K562 (cell line): Measurements from ENCODE around the gene SH2D3A. TPM values are rescaled to one million over a fixed set of nuclear protein-coding genes. Genes with fewer than 3 reads are reported as not detected.

Experiments used
- ATAC-seq: fragments of 200-7000 bp; cut with Tn5 transposase; 3 replicates; pipeline ENCODE4 v1.9.1; 2020; ENCODE audit warnings: moderate library complexity
- BruUV-seq: library from RNA; stranded (reverse); fragments of 400-500 nt; replicated peaks from 2 replicates; lab custom pipeline; 2021; lab: Mats Ljungman, UMichigan
- CTCF ChIA-PET: fragments of 300-600 bp; formaldehyde crosslinking; extraction: SDS; loops from one replicate; lab custom pipeline; 2021; ENCODE audit warnings: low intra/inter-chr PET ratio; lab: Yijun Ruan, JAX
- POLR2A ChIA-PET: fragments of 300-600, 350-650 bp; sonication (Branson Sonifier 250); formaldehyde crosslinking; extraction: SDS; loops from one replicate; lab custom pipeline; 2021; ENCODE audit warnings: antibody characterized with exemption, inconsistent platforms; lab: Yijun Ruan, JAX
- DNase-seq, 4 experiments: peaks; one replicate each; pipeline versions ENCODE4 v3.0.0 to v3.0.0-alpha.2; 2011 to 2018; ENCODE audit warnings: low spot score in 3 of 4, mixed read lengths in 3 of 4; ENCODE audit errors: extremely low read depth in 1 of 4
- FAIRE-seq: peaks from 2 replicates; lab custom pipeline; 2011; peaks lifted over from hg19 to GRCh38; lab: Jason Lieb, UNC
- H2AFZ ChIP-seq: 2 replicates; pipeline ENCODE4 v1.6.0; 2011; ENCODE audit warnings: low read depth, low read length, control low read depth, inconsistent platforms
- H3K27ac ChIP-seq: fragments of 200-600 bp; 3 replicates; pipeline ENCODE4 v1.8.0; 2011; ENCODE audit warnings: low read depth, mild to moderate bottlenecking, control low read depth, inconsistent platforms, low read length, moderate library complexity, mixed read lengths; ENCODE audit errors: extremely low read depth
- H3K27me3 ChIP-seq, 2 experiments: fragments of 300-600 bp in 1 of 2; 2 replicates in 1 of 2; 3 replicates in 1 of 2; pipeline versions ENCODE4 v1.6.0 to v1.8.0; 2011; ENCODE audit warnings: inconsistent platforms in 2 of 2, low read length in 2 of 2, mild to moderate bottlenecking in 1 of 2, mixed read lengths in 1 of 2, moderate library complexity in 1 of 2; ENCODE audit not compliant: control insufficient read depth in 2 of 2, insufficient read depth in 2 of 2
- H3K36me3 ChIP-seq: fragments of 300-600 bp; 3 replicates; pipeline ENCODE4 v1.8.0; 2011; ENCODE audit warnings: mild to moderate bottlenecking, low read length, inconsistent platforms; ENCODE audit not compliant: control insufficient read depth, insufficient read depth
- H3K4me1 ChIP-seq, 2 experiments: fragments of 200-600 bp in 1 of 2; replicated peaks in 1 of 2; 2 replicates in 1 of 2; 3 replicates in 1 of 2; pipeline versions ENCODE4 v1.5.1 to v1.8.0; 2011; ENCODE audit warnings: inconsistent platforms in 2 of 2, low read length in 2 of 2, mild to moderate bottlenecking in 1 of 2, mixed read lengths in 1 of 2, moderate library complexity in 1 of 2; ENCODE audit not compliant: control insufficient read depth in 2 of 2, insufficient read depth in 2 of 2
- H3K4me2 ChIP-seq: 2 replicates; pipeline ENCODE4 v1.6.1; 2011; ENCODE audit warnings: low read length, control low read depth, inconsistent platforms, mixed read lengths; ENCODE audit not compliant: insufficient read depth
- H3K4me3 ChIP-seq: fragments of 200-600 bp; sonication (generic), shearing (Covaris generic); 2 replicates; pipeline ENCODE4 v1.5.1; 2016; ENCODE audit warnings: control low read depth, inconsistent platforms
- H3K79me2 ChIP-seq: fragments of 200-600 bp; 3 replicates; pipeline ENCODE4 v1.8.0; 2011; ENCODE audit warnings: low read length, inconsistent platforms; ENCODE audit not compliant: control insufficient read depth, insufficient read depth
- H3K9ac ChIP-seq, 2 experiments: 2 replicates each; pipeline versions ENCODE4 v1.6.0 to v1.6.1; 2011; ENCODE audit warnings: low read depth in 2 of 2, low read length in 2 of 2, control low read depth in 1 of 2, inconsistent platforms in 1 of 2, mild to moderate bottlenecking in 1 of 2, mixed read lengths in 1 of 2; ENCODE audit not compliant: insufficient read depth in 1 of 2
- H3K9me1 ChIP-seq: one replicate; pipeline ENCODE4 v1.6.0; 2011; ENCODE audit warnings: inconsistent platforms, mild to moderate bottlenecking, low read length, moderate library complexity; ENCODE audit not compliant: control insufficient read depth, insufficient read depth
- H3K9me3 ChIP-seq: replicated peaks from 2 replicates; pipeline ENCODE4 v1.5.1; 2011; ENCODE audit warnings: low read depth, low read length, inconsistent platforms; ENCODE audit not compliant: control insufficient read depth, insufficient read depth
- H4K20me1 ChIP-seq: replicated peaks from 2 replicates; pipeline ENCODE4 v1.6.1; 2011; ENCODE audit warnings: low read length, inconsistent platforms, mixed read lengths; ENCODE audit not compliant: control insufficient read depth, insufficient read depth
- CTBP1 ChIP-seq: fragments of 450-650 bp; IDR thresholded peaks from 2 replicates; pipeline ENCODE4 v1.6.1; 2016; ENCODE audit warnings: borderline replicate concordance
- MYC ChIP-seq, 2 experiments: fragments of 250-450 bp in 1 of 2; sonication (Bioruptor Pico) in 1 of 2; IDR thresholded peaks; 2 replicates each; pipeline versions ENCODE4 v1.5.1 to v1.6.1; 2012 to 2021; ENCODE audit warnings: low read depth in 2 of 2, borderline replicate concordance in 1 of 2, improper control_type of control experiment in 1 of 2, low read length in 1 of 2, mild to moderate bottlenecking in 1 of 2, moderate library complexity in 1 of 2
- WGBS: fragments of 100-300 bp; shearing (Covaris generic); methylation state at CpG from one replicate; pipeline ENCODE4 v1.1.6; 2016; ENCODE audit warnings: low coverage, mixed read lengths; ENCODE audit not compliant: insufficient coverage; ENCODE audit errors: missing lambda C conversion rate; 5-methylcytosine and 5-hydroxymethylcytosine counted together
- in situ Hi-C: fragments of 300-500 bp; cut with MboI; formaldehyde crosslinking; loops from 4 replicates; pipeline ENCODE4 v1.15.0; 2018; ENCODE audit warnings: inconsistent platforms, mixed read lengths
- intact Hi-C: fragments of 100-400 bp; cut with micrococcal nuclease; formaldehyde crosslinking; loops from 2 replicates; pipeline ENCODE4 v1.14.2; 2022
- polyA plus RNA-seq, 8 experiments: library from polyadenylated mRNA; depleted of rRNA in 4 of 8; stranded (reverse) in 5 of 8; unstranded in 3 of 8; fragments of >200 nt; fragmentation: Nextera tagmentation in 2 of 8; fragmentation: Illumina TruSeq in 1 of 8; extraction: Ambion mirVana in 2 of 8; extraction: Trizol in 1 of 8; gene quantifications; 2 replicates each; pipeline versions ENCODE4 v1.2.1 to v1.2.3, GENCODE V29; 2011 to 2014; ENCODE audit warnings: inconsistent platforms in 1 of 8, missing spikeins in 1 of 8
- total RNA-seq, 7 experiments: library from RNA; depleted of rRNA in 6 of 7; stranded (reverse); fragments of >200 nt in 6 of 7; fragmentation: Illumina TruSeq in 2 of 7; extraction: Trizol in 2 of 7; gene quantifications; 2 replicates each; pipeline versions ENCODE4 v1.2.1 to v1.2.3, GENCODE V29; 2011 to 2021; ENCODE audit warnings: low replicate concordance in 1 of 7
- TF ChIP-seq, protein P1 (sequence below), 2 experiments: IDR thresholded peaks; 2 replicates each; pipeline ENCODE4 v1.6.1; 2012; ENCODE audit warnings: improper control_type of control experiment in 2 of 2, low read depth in 2 of 2, low read length in 2 of 2, borderline replicate concordance in 1 of 2
- TF ChIP-seq, protein P2 (sequence below), 2 experiments: fragments of 450-650 bp in 1 of 2; sonication (generic) in 1 of 2; formaldehyde crosslinking in 1 of 2; IDR thresholded peaks; 2 replicates each; pipeline versions ENCODE4 v1.7.1 to v1.9.0; 2016 to 2022; ENCODE audit warnings: inconsistent platforms in 1 of 2, mild to moderate bottlenecking in 1 of 2, missing genetic modification reagents in 1 of 2
- TF ChIP-seq, protein P3 (sequence below), 2 experiments: fragments of 450-650 bp; IDR thresholded peaks; 2 replicates each; pipeline ENCODE4 v1.6.1; 2016

The SH2D3A gene
- total and polyA plus RNA-seq, 9 of the 15 experiments (the other 6 are each of a cell fraction or from before 2014, with no cell fraction given) = 0.75 to 26.3 (median 8.9) TPM

GRCh38 chr19:6773323-6773931 lies 6.2 kb upstream of the SH2D3A start:
- no peak for FAIRE-seq
- peak; percentile 59 for ATAC-seq
- 40% methylated on average over 5 of the region's 8 CpGs for WGBS
- intact Hi-C loops (loop anchor here (2.0 kb wide), 1 partner anchor 37 kb away; the partner anchor contains the start of gene GPR108), in situ Hi-C loops (no loop called here)
- peaks cover 14% of the 10 kb centered on the region; the same call in 2 of the 3 replicates for H3K79me2 ChIP-seq
- peak overlapping the region; percentile 54 to 94 for H3K9ac ChIP-seq
- DNase-seq = peak in 2 of 4 experiments; percentile 35 to 43
- H3K36me3 ChIP-seq = no peaks in the 10 kb centered on the region
- peaks cover 4 to 29% of the 10 kb centered on the region in 2 experiments; a peak in 4 of 5 replicates for H3K4me1 ChIP-seq
- no peak overlapping the region; the same call in 2 of the 3 replicates for H3K27ac ChIP-seq
- ChIA-PET POLR2A (interaction anchor here (0.6 to 1.7 kb wide), 2 partner anchors 13 to 619 kb away, joined by 3 to 8 read pairs; no protein-coding TSS in a partner anchor), CTCF (no interaction called here)
- peak overlapping the region; percentile 90 for H3K4me2 ChIP-seq
- H3K9me3 ChIP-seq = no peaks in the 10 kb centered on the region
- 0 out of 2 replicates have a peak, but pooled peaks cover 2% of the 10 kb centered on the region for H4K20me1 ChIP-seq
- peak overlapping the region; percentile 62 for H3K4me3 ChIP-seq
- BruUV-seq = no TSS peak
- H2AFZ ChIP-seq = peak overlapping the region; percentile 90
- no peaks in the 10 kb centered on the region for H3K9me1 ChIP-seq
- no peaks in the 10 kb centered on the region for H3K27me3 ChIP-seq
- peak; percentile 13; the same call in 1 of the 2 replicates for TF ChIP-seq MYC (IDR thresholded peaks at IDR 0.05; ENCODE audit: low read depth, low read length)
- no peak for TF ChIP-seq MYC (CRISPR knock-in tag; IDR thresholded peaks at IDR 0.05; ENCODE audit: borderline replicate concordance, low read depth)
- TF ChIP-seq, protein P1, sequence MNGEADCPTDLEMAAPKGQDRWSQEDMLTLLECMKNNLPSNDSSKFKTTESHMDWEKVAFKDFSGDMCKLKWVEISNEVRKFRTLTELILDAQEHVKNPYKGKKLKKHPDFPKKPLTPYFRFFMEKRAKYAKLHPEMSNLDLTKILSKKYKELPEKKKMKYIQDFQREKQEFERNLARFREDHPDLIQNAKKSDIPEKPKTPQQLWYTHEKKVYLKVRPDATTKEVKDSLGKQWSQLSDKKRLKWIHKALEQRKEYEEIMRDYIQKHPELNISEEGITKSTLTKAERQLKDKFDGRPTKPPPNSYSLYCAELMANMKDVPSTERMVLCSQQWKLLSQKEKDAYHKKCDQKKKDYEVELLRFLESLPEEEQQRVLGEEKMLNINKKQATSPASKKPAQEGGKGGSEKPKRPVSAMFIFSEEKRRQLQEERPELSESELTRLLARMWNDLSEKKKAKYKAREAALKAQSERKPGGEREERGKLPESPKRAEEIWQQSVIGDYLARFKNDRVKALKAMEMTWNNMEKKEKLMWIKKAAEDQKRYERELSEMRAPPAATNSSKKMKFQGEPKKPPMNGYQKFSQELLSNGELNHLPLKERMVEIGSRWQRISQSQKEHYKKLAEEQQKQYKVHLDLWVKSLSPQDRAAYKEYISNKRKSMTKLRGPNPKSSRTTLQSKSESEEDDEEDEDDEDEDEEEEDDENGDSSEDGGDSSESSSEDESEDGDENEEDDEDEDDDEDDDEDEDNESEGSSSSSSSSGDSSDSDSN (IDR thresholded peaks at IDR 0.05; ENCODE audit: borderline replicate concordance in 1 of 2, low read depth in 2 of 2, low read length in 2 of 2) = 0 out of 4 replicates have a peak, but pooled peaks of 1 of the 2 experiments have one; percentile 30
- TF ChIP-seq, protein P2, sequence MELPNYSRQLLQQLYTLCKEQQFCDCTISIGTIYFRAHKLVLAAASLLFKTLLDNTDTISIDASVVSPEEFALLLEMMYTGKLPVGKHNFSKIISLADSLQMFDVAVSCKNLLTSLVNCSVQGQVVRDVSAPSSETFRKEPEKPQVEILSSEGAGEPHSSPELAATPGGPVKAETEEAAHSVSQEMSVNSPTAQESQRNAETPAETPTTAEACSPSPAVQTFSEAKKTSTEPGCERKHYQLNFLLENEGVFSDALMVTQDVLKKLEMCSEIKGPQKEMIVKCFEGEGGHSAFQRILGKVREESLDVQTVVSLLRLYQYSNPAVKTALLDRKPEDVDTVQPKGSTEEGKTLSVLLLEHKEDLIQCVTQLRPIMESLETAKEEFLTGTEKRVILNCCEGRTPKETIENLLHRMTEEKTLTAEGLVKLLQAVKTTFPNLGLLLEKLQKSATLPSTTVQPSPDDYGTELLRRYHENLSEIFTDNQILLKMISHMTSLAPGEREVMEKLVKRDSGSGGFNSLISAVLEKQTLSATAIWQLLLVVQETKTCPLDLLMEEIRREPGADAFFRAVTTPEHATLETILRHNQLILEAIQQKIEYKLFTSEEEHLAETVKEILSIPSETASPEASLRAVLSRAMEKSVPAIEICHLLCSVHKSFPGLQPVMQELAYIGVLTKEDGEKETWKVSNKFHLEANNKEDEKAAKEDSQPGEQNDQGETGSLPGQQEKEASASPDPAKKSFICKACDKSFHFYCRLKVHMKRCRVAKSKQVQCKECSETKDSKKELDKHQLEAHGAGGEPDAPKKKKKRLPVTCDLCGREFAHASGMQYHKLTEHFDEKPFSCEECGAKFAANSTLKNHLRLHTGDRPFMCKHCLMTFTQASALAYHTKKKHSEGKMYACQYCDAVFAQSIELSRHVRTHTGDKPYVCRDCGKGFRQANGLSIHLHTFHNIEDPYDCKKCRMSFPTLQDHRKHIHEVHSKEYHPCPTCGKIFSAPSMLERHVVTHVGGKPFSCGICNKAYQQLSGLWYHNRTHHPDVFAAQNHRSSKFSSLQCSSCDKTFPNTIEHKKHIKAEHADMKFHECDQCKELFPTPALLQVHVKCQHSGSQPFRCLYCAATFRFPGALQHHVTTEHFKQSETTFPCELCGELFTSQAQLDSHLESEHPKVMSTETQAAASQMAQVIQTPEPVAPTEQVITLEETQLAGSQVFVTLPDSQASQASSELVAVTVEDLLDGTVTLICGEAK (IDR thresholded peaks at IDR 0.05) = peak; percentile 39; the same call in 1 of the 2 replicates
- TF ChIP-seq, protein P2 (CRISPR knock-in tag; IDR thresholded peaks at IDR 0.05) = no peak
- TF ChIP-seq CTBP1 = 0 out of 2 replicates have a peak, but pooled peaks have one; percentile 34
- TF ChIP-seq, protein P3, sequence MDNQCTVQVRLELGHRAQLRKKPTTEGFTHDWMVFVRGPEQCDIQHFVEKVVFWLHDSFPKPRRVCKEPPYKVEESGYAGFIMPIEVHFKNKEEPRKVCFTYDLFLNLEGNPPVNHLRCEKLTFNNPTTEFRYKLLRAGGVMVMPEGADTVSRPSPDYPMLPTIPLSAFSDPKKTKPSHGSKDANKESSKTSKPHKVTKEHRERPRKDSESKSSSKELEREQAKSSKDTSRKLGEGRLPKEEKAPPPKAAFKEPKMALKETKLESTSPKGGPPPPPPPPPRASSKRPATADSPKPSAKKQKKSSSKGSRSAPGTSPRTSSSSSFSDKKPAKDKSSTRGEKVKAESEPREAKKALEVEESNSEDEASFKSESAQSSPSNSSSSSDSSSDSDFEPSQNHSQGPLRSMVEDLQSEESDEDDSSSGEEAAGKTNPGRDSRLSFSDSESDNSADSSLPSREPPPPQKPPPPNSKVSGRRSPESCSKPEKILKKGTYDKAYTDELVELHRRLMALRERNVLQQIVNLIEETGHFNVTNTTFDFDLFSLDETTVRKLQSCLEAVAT (IDR thresholded peaks at IDR 0.05) = no peak
